GM04504 (cell line): ENCODE measurements around the gene INO80C.

Experiments
- DNase-seq: peaks from one replicate; pipeline ENCODE4 v3.0.0-alpha.2; 2012; ENCODE audit warnings: low read depth

Gene INO80C

GRCh38 chr18:35513181-35513936 is 15.6 kb upstream of the INO80C start:
- DNase-seq, result peak; percentile 81

DNA sequence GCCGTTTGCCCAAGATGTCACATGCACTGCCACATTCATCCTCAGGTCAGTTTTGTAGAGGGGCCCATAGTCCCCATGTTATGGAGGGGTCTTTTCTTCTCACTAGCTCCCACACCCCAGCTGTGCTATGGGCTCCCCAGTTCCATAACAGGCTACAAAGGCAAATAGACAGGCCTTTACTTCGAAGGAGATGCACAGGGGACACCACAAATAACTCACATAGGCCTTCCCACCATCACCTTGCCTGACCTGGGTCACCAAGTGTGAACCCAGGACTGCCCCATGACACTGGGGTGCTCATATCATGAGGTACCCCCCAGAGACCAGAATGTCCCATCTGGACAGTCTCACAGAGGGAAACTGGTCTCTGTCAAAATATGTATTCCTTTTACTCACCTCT is 15.0 kb upstream of the INO80C start:
- no peak for DNase-seq

DNA sequence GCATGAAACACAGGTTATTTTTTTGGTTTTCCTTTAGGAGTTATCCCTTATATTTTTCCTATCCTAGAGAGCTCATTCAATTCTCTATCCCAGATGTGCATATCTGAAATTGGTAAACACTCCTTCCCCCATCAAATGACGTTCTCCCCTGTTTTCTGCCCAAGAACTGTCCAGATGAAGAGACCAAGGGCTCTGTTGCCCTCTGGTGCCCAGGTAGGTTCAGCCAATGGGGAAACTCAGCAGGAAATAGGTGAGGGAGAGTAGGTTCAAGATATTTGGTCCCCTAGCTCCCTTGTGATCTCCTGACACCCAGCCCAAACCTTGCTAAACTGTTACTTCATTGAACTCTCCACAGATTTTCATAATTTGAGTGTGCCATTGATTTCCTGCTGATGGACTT is 14.1 kb upstream of the INO80C start:
- no peak for DNase-seq

GRCh38 chr18:35511428-35511827 is 13.7 kb upstream of the INO80C start:
- DNase-seq, result no peak

GRCh38 chr18:35510076-35510651 is 12.4 kb upstream of the INO80C start:
- no peak for DNase-seq

DNA sequence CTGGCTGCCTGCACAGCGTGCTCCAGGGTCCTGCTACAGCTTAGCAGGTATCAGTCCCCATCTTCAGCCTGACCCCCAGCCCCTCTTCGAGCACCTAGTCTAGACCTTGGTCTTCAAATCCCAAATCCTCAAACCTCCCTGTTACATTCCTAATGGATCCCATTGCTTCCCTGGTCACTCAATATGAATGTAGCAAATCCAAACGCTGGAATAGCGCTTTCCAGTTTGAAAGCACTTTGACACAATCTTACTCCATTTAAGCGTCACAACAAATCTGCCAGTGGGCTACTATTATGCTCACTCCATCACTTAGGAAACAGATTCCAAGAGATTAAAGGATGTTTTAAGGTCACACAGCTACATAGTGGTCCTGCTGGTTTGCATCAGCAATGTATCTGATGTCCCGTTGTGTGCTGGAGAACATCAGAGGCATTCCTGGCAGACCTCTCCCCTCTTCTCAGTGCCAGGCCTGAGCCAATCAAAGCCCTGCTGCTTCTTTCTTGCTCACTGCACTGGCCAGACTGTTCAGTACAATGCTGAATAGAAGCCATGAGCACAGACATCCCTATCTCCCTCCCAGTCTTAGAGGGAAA is 11.1 kb upstream of the INO80C start:
- DNase-seq, result no peak

DNA sequence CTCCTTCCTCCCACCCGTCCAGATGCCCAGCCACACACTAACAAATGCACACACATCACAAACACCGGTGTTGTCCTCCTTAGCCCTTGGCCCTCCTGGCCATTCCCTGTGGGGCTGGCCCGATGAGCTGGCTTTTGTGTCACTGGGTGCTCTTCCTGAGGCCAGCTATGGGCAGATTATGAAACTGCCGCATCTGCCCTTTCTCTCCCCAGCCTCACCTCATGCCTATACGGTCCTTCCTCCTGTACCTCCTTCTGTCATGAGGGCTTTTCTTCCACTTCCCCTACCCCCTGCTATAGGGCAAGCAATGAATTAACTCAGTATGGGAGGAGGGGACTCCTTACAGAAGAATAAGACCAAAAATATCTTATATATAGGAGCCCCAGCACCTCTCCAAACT is 10.3 kb upstream of the INO80C start:
- no peak for DNase-seq

- DNase-seq, result no peak
These were observed 9.9 kb upstream of the INO80C start for GRCh38 chr18:35507623-35508022.

- DNase-seq, result no peak
These were observed 9.4 kb upstream of the INO80C start for GRCh38 chr18:35507192-35507591.

- DNase-seq, result no peak
These were observed 8.4 kb upstream of the INO80C start for GRCh38 chr18:35506024-35506712.

GRCh38 chr18:35504996-35505395 is 7.2 kb upstream of the INO80C start:
- DNase-seq, result no peak

- DNase-seq, result no peak
These were observed 4.3 kb upstream of the INO80C start for GRCh38 chr18:35502052-35502451.

- DNase-seq, result no peak
These were observed 3.6 kb upstream of the INO80C start for GRCh38 chr18:35501369-35501768.

GRCh38 chr18:35500113-35500512 is 2.4 kb upstream of the INO80C start:
- DNase-seq, result no peak

DNA sequence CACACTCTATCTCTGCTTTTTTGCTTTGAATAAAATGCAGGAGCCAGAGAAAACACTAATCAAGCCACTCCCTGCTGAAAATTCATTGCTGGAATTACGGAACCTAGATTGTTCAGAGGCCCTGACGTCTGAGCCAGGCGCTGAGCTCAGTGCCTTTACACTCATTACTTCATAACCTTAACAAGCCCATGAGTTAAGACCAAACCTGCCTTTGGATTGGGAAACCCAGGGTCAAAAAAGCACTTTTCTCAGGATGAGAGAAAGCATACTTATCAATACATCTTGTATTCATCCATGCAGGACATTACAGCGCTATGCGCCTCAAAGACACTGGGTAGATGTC is 762 bp downstream of the INO80C start:
- DNase-seq, result no peak

DNA sequence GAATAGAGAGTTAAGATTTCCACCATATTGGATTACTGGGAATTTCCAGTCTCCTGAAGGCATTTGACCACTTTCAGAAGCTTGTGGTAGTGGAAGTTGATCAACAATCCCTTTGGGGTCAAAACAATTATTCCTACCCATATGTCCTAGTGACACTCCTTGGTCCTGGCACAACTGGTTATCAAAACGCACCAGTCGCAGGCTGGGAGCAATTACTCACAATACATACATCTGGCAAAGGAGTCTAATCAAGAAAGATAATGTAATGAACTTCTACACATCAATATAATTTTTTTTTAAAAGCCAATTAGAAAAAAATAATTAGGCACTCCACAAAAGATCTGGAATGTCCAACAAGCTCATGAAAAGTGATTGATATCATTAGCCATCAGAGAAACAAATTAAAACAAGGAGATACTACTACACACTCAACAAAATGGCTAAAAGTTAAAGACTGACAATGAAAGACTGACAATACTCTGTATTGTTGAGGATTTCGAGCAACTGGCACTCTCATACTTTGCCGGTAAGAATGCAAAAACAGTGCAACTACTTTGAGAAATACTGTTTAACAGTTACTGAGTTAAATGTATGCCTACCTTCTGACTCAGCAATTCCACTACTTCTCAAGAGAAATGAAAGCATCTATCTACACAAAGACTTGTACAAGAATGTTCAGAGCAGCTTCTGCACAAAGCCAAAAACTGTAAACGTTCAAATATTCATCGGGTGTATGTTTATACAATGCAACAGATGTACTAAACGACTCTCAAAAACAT is 2.0 kb downstream of the INO80C start:
- DNase-seq, result no peak

GRCh38 chr18:35494251-35495220 is 3.2 kb downstream of the INO80C start:
- DNase-seq, result no peak

GRCh38 chr18:35491700-35492077 is 6.1 kb downstream of the INO80C start:
- DNase-seq, result no peak

- no peak for DNase-seq
These were observed 6.7 kb downstream of the INO80C start for GRCh38 chr18:35490894-35491699.

GRCh38 chr18:35489913-35490490 is 7.8 kb downstream of the INO80C start:
- DNase-seq, result no peak
